Endothelial cell (in vitro differentiated cells): ENCODE data around the gene CPB1. TPM values are rescaled to one million over a fixed set of nuclear protein-coding genes. Genes with fewer than 3 reads are reported as not detected.
"Not testable (repeated sequence)": the region's sequence is repeated elsewhere in the genome, so short reads cannot be mapped to it uniquely, and the experiment has no call there.

ENCODE experiments used
- DNase-seq: peaks from one replicate; pipeline ENCODE4 v3.0.0; 2021; ENCODE audit warnings: low spot score
- H3K27ac Mint-ChIP-seq: one replicate; pipeline ENCODE4 v1.8.0; 2021; ENCODE audit warnings: mixed read lengths, inconsistent platforms; ENCODE audit not compliant: unreplicated experiment
- H3K27me3 Mint-ChIP-seq: one replicate; pipeline ENCODE4 v1.8.0; 2021; ENCODE audit warnings: mild to moderate bottlenecking, moderate library complexity, mixed read lengths, inconsistent platforms; ENCODE audit not compliant: unreplicated experiment
- H3K36me3 Mint-ChIP-seq: one replicate; pipeline ENCODE4 v1.8.0; 2021; ENCODE audit warnings: mild to moderate bottlenecking, low read depth, mixed read lengths, inconsistent platforms; ENCODE audit not compliant: unreplicated experiment
- H3K4me1 Mint-ChIP-seq: one replicate; pipeline ENCODE4 v1.8.0; 2021; ENCODE audit warnings: mild to moderate bottlenecking, mixed read lengths, inconsistent platforms; ENCODE audit not compliant: unreplicated experiment
- H3K4me3 Mint-ChIP-seq: one replicate; pipeline ENCODE4 v1.8.0; 2021; ENCODE audit warnings: mild to moderate bottlenecking, mixed read lengths, inconsistent platforms; ENCODE audit not compliant: unreplicated experiment
- H3K9me3 Mint-ChIP-seq: one replicate; pipeline ENCODE4 v1.8.0; 2021; ENCODE audit warnings: mixed read lengths, inconsistent platforms; ENCODE audit not compliant: unreplicated experiment
- CTCF ChIP-seq: fragments of 200-600 bp; sonication (generic); IDR thresholded peaks from one replicate; pipeline ENCODE4 v1.5.0; 2021; ENCODE audit warnings: antibody characterized with exemption; ENCODE audit not compliant: unreplicated experiment
- long read RNA-seq: library from polyadenylated mRNA; unstranded; transcript quantifications from one replicate; pipeline ENCODE4 v2.0.0, GENCODE V29; 2020; ENCODE audit not compliant: unreplicated experiment
- total RNA-seq: library from RNA; stranded (reverse); fragmentation: NEBNext Ultra II Directional; extraction: Animal tissue kit (Norgen Biotek cat#: 25700); gene quantifications from one replicate; pipeline ENCODE4 v1.2.1, GENCODE V29; 2021; ENCODE audit not compliant: unreplicated experiment

The CPB1 gene
- total RNA-seq: 37.2 TPM
- long read RNA-seq, transcript CPB1-201 (11 exons, 1,458 nt): major isoform, 40 of 47 reads
- long read RNA-seq, partial matches to known transcripts: 4 of 47 reads
- long read RNA-seq, other reads (novel, unspliced or antisense): 2 of 47 reads

- Mint-ChIP-seq H3K4me1 (peaks cover 40% of the 10 kb centered on the region), H3K4me3 (no peak within 1 kb of the TSS), H3K27ac (peak within 1 kb of the TSS; percentile 38), H3K36me3 (no peaks in the 10 kb centered on the region), H3K27me3 (no peaks in the 10 kb centered on the region), H3K9me3 (no peaks in the 10 kb centered on the region)
- no peak for TF ChIP-seq CTCF
- DNase-seq: no peak
Observed at GRCh38 chr3:148827585-148827984, at the start of gene CPB1. Gene CPB1, plus strand, starts transcription at chr3:148827811. Its CDS starts 13 bp downstream, at chr3:148827824.

GRCh38 chr3:148778926-148779325 is 48.7 kb upstream of the CPB1 start:
- no peak for DNase-seq
- no peak for TF ChIP-seq CTCF
- no peaks in the 10 kb centered on the region for H3K36me3 Mint-ChIP-seq
- no peaks in the 10 kb centered on the region for H3K27me3 Mint-ChIP-seq
- H3K27ac Mint-ChIP-seq: no peak overlapping the region
- H3K9me3 Mint-ChIP-seq: no peaks in the 10 kb centered on the region
- H3K4me3 Mint-ChIP-seq: no peak overlapping the region
- peaks cover 3% of the 10 kb centered on the region for H3K4me1 Mint-ChIP-seq

GRCh38 chr3:148785026-148785425 is 42.6 kb upstream of the CPB1 start:
- H3K9me3 Mint-ChIP-seq, H3K4me1 Mint-ChIP-seq, H3K27me3 Mint-ChIP-seq, H3K4me3 Mint-ChIP-seq, H3K36me3 Mint-ChIP-seq, DNase-seq, H3K27ac Mint-ChIP-seq: not testable (repeated sequence)

GRCh38 chr3:148786159-148786558 is 41.5 kb upstream of the CPB1 start:
- H3K27me3 Mint-ChIP-seq, H3K4me3 Mint-ChIP-seq, H3K36me3 Mint-ChIP-seq, DNase-seq, H3K4me1 Mint-ChIP-seq, H3K27ac Mint-ChIP-seq, H3K9me3 Mint-ChIP-seq: not testable (repeated sequence)

GRCh38 chr3:148789146-148789545 is 38.5 kb upstream of the CPB1 start:
- Mint-ChIP-seq H3K27me3 (no peaks in the 10 kb centered on the region), H3K9me3 (no peaks in the 10 kb centered on the region), H3K4me1 (peaks cover 3% of the 10 kb centered on the region), H3K27ac (no peak overlapping the region), H3K4me3 (no peak overlapping the region), H3K36me3 (no peaks in the 10 kb centered on the region)
- no peak for DNase-seq
- no peak for TF ChIP-seq CTCF

GRCh38 chr3:148789906-148790305 is 37.7 kb upstream of the CPB1 start:
- Mint-ChIP-seq H3K4me1 (peaks cover 3% of the 10 kb centered on the region), H3K9me3 (no peaks in the 10 kb centered on the region), H3K36me3 (no peaks in the 10 kb centered on the region)

More at GRCh38 chr3:148789906-148790305, 37.7 kb upstream of the CPB1 start:
- H3K27ac Mint-ChIP-seq: no peak overlapping the region
- TF ChIP-seq CTCF: no peak
- no peak overlapping the region for H3K4me3 Mint-ChIP-seq
- H3K27me3 Mint-ChIP-seq: peaks cover under 1% of the 10 kb centered on the region
- no peak for DNase-seq
